ENCODE results near the gene MYL10.
"Not testable (repeated sequence)": the region's sequence is repeated elsewhere in the genome, so short reads cannot be mapped to it uniquely, and the experiment has no call there.

The MYL10 gene

GRCh38 chr7:101657171-101657570 is 28.1 kb upstream of the MYL10 start:
- no peak for DNase-seq (ENCODE audit: low read depth in 2 of 2, low spot score in 1 of 2)

- no peak for DNase-seq (ENCODE audit: low read depth in 2 of 2, low spot score in 1 of 2)
These were observed 22.0 kb upstream of the MYL10 start for GRCh38 chr7:101651112-101651511.

DNA sequence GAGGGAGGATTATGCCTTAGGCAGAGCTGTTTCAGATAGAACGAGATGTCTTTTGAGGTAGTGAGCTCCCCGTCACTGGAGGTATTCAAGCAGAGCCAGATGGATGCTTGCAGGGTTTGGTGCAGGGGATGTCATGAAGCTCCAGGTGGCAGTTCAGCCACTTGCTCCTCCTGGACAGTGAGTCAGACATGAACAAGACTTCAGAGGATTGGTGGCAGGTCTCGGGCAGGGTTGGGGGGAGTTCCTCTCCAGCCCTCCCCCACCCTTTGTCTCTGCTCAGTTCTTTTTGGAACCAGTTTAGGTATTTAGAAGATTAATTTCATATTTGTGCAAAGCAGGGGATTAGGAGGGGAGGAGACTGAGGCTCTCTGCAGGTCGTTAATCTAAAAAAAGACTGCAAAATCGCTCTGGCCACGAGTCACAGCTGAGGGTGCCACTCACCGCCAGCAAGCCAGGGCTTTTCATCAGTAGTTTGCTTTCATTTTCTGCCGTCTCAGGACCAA is 21.5 kb upstream of the MYL10 start:
- DNase-seq (ENCODE audit: low read depth in 2 of 2, low spot score in 1 of 2) = no peak

DNA sequence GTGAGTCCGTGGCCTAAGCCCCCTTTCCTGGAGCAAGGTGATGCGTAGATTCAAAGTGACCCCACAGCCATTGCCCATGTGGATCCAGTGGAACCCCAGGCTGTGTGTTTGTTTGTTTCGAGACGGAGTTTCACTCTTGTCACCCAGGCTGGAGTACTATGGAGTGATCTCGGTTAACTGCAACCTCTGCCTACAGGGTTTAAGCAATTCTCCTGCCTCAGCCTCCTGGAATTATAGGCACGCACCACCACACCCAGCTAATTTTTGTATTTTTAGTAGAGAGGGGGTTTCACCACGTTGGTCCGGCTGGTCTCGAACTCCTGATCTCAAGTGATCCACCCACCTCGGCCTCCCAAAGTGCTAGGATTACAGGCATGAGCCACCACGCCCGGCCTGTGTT is 18.8 kb upstream of the MYL10 start:
- not testable (repeated sequence) for DNase-seq (ENCODE audit: low read depth in 2 of 2, low spot score in 1 of 2)

DNA sequence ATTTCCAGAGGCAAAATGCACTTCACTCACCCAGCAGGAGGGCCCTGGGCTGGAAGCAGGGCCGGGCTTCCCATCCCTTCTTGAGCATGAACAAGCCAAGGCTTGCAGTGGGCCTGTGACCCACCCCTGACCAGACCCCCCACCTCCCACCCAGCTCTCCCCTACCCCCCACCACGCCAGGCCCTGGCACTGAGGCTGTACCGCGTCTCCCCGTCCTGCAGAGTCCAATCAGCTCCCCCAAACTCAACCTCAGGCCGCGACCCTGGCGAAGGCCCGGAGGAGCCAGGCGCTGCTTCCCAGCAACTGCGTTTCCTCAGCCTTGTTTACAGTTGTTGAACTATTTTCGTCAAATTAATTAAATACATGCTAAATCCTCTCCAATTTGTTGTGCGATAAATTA is 16.9 kb upstream of the MYL10 start:
- no peak for DNase-seq (ENCODE audit: low read depth in 2 of 2, low spot score in 1 of 2)

GRCh38 chr7:101644879-101645278 is 15.8 kb upstream of the MYL10 start:
- DNase-seq (ENCODE audit: low read depth in 2 of 2, low spot score in 1 of 2) = no peak

DNA sequence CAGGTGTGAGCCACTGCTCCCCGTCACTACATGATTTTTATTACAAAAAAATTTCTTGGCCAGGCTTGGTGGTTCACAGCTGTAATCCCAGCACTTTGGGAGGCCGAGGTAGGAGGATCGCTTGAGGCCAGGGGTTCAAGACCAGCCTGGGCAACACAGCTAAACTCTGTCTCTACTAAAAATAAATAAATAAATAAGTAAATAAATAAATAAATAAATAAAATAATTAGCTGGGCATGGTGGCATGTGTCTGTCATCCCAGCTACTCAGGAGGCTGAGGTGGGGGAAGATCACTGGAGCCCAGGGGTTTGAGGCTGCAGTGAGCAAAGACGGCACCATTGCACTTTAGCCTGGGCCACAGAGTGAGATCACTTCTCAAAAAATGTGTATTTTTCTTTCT is 10.0 kb upstream of the MYL10 start:
- not testable (repeated sequence) for DNase-seq (ENCODE audit: low read depth in 2 of 2, low spot score in 1 of 2)

DNA sequence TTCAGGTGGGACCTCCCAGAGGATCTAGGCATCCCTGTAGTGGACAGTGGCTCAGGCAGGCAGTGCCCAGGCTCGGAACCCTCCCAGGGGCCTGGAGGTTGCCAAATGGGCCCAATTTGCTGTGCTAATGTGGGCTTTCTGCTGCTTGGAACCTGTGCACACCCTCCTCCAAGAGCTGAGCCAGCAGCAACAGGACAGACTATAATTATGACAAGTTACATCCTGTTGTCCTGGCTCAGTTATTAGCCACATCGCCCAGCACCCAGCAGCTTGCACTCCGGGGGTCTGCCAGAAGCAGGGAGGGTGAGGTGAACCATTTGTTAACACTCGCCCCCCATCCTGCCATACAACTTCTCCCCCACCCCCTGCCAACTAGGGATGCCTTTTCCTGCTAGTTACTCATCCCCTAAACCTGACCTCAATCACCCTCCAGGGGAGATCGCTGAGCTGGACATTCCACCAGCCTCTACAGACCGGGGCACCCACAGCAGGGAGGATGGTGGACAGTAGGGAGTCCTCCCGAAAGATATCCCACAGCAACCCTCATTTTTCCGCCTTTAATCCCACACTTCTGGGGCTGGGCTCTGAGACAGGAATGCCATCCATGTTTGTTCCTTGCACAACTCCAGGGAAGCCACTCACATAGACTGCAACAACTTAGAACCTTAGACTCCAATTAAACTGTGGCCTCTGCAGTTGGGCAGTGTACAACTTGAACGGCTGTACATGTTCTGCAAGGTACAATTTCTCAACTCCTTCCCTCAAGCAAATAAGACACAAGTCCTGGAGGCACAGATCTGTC is 7.9 kb upstream of the MYL10 start:
- DNase-seq (ENCODE audit: low read depth in 2 of 2, low spot score in 1 of 2) = no peak

GRCh38 chr7:101635484-101635883 is 6.4 kb upstream of the MYL10 start:
- no peak for DNase-seq (ENCODE audit: low read depth in 2 of 2, low spot score in 1 of 2)

- DNase-seq (ENCODE audit: low read depth in 2 of 2, low spot score in 1 of 2) = no peak
These were observed 5.2 kb upstream of the MYL10 start for GRCh38 chr7:101634196-101634717.

DNA sequence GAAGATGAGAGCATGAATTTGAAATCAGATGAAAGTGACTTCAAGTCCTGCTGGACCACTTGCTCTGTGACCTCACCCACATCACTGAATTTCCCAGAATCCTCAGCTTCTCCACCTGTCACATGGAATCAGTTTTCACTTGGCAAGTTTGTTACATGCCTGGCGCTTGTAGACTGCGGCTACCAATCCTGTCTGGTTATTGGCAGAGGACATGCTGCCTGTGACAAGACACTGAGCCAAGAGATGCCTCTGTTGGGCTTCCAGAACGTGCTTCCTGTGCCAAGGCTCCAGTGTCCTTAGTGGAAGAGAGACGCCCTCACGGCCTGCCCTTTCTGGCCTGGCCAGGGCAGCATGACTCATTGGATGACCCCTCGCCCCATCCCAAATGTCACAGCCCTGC is 4.4 kb upstream of the MYL10 start:
- no peak for DNase-seq (ENCODE audit: low read depth in 2 of 2, low spot score in 1 of 2)

DNA sequence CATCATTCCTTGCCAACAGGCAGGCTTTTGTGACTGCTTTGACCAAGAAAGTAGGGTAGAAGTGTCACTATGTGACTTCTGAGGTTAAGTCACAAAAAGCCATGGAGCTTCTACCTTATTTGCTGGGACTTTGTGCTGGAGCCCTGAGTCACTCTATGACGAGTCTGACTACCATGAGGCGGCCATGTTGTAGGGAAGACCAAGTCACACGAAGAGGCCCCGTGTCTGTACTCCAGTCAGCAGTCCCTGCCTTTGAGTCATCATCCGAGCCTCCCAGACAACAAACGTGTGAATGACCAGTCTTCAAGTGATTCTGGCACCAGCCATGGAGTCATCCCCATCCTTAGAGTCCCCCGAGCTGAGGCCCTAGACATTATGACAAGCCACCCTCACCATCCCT is 3.5 kb upstream of the MYL10 start:
- DNase-seq (ENCODE audit: low read depth in 2 of 2, low spot score in 1 of 2) = no peak

DNA sequence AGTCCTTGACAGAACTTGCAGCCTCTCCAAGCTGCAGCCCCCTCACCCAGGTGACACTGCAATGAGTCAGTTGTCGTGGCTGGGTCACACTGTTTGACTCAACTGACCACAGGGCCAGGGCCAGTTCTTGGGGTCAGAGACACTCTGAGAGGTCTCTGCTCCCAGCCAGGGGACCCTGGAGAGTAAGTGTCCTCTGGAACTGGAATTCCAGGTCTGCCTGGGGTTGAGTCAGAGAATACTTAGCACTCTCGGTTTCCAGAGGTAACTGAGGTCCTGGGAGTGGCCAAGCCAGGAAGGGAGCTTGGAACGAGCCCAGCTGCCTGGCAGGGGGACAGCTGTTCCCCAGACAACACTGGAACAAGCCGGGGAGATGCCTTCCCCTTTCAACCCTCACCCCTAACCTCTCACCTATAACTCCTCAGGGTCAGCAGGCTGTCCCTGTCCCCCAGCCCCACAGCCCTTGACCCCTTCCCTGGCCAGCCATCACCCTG is 2.2 kb upstream of the MYL10 start:
- DNase-seq (ENCODE audit: low read depth in 2 of 2, low spot score in 1 of 2) = no peak

- DNase-seq (ENCODE audit: low read depth in 2 of 2, low spot score in 1 of 2) = no peak
These were observed 1.5 kb upstream of the MYL10 start for GRCh38 chr7:101630591-101630990.

DNA sequence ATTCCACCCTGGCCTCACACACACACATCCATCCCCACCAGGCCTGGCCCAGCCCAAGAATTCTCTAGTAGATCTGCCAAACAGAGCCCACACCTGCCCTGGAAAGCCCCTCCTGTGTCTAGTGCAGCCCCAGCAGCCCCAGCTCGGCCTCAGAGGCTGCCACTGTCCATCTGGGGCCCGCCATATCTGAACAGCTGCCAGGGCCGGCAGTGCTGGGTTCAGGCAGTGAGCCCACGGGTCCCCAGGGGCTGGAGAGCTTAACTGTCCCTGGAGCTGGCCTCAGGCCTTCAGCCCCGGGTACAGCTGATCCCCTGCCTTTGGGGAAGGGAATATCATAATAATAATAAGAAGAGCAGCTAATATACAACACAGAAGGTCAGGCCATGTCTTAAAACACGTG is 574 bp downstream of the MYL10 start:
- DNase-seq (ENCODE audit: low read depth in 2 of 2, low spot score in 1 of 2) = no peak

GRCh38 chr7:101626758-101627157 is 2.3 kb downstream of the MYL10 start:
- no peak for DNase-seq (ENCODE audit: low read depth in 2 of 2, low spot score in 1 of 2)

- DNase-seq (ENCODE audit: low read depth in 2 of 2, low spot score in 1 of 2) = no peak
These were observed 2.9 kb downstream of the MYL10 start for GRCh38 chr7:101626069-101626671.

DNA sequence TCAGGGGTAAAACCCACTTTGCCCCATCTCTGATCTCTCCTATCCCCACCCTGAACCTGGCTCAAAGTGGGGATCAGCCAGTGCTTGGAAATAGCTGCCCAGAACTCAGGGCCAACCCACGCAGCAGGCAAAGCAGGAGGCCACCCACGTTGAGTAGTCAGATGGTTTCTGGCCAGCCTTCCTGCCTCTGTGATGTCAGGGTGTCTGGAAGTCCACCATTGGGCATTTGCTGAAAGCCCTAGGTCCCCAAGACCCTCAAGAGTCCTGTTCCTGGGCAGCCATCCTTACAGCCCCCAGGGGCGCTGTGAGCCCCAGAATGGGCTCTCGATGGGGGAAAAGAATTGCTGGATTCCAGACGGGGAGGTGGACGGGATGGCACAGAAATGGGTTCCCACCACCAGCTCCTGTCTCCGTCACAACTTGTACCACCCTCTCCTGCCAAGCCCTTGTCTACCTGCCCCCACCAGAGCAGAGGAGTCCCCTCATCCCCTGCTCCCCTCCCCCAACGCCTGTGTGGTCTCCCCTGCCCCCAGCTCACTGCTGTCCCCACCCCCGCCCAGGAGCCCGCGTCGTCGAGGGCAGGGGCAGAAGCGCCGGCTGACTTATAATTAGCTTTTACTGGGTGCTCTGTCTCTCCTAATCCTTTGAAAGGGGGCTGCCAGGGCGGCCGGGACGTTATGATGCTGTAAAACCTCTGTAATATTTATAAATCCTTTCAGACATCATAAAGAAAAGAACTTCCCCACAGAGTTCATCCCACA is 3.9 kb downstream of the MYL10 start:
- no peak for DNase-seq (ENCODE audit: low read depth in 2 of 2, low spot score in 1 of 2)

DNA sequence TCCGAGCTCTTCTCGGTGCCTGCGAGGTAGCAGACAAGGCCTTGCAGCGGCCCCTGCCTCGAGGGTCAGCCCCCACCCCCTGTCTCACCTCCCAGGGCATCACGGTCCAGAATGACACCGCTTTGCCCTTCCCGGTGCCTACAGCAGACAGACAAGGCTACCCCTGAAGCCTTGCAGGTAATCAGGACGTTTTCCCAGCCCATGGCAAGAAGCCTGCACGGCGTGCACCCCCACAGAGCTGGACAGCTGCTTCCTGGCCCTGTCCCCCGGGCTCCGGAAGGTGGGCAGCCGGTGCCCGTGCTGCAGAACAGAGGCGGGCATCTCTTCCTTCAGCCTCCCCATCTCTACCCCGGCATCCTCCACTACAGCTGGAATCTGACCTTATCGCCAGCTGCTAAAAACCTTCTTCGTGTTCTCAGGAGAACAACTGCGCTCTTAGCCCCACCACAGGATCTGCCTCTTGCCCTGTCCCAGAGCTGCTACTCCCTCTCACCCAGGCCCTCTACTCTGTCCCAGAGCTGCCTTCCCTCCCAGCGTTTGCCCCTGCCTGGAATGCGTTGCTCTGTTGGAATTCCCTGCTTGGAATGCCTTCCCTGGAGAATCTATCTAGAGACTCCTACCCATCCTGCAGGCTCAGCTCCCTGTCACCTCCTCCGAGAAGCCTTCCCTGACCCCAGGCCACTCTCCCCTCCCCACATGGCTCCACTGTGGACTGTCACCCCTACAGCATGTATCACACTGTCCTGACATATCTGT is 4.7 kb downstream of the MYL10 start:
- no peak for DNase-seq (ENCODE audit: low read depth in 2 of 2, low spot score in 1 of 2)

DNA sequence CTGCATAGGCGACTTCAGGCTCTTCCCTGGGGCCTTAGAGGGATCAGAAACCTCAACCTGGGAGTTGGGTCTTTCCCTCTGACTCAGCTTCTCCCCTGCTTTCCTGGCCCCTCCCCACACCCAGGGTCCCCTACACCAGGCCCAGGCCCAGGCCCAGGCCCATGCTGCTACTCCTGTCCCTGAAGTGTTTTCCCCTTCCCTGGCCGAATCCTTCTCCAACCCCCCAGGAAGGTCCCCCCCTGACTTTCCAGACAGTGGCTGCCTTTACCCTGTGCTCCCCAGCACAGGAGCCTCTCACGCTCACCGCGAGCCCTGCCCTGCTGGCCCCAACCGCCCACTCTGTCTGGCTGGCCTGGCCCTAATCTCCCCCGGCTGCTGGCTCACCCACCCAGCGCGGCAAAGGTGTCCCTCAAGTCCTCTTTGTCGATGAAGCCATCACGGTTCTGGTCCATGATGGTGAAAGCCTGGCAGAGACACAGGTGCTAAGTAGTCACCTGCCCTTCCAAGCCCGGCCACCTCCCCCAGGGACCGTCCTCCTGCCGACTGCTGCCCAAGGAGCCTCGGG is 6.4 kb downstream of the MYL10 start:
- no peak for DNase-seq (ENCODE audit: low read depth in 2 of 2, low spot score in 1 of 2)

GRCh38 chr7:101620991-101621390 is 8.1 kb downstream of the MYL10 start:
- no peak for DNase-seq (ENCODE audit: low read depth in 2 of 2, low spot score in 1 of 2)
